HG02623 (cell line): Measurements from ENCODE around the gene SLC7A8.
"Not testable (repeated sequence)": the region's sequence is repeated elsewhere in the genome, so short reads cannot be mapped to it uniquely, and the experiment has no call there.

Experiments
- ATAC-seq: cut with Tn5 transposase; IDR thresholded peaks from one replicate; pipeline ENCODE4 v1.9.1; 2021; ENCODE audit warnings: moderate library complexity; ENCODE audit not compliant: unreplicated experiment

Gene SLC7A8

DNA sequence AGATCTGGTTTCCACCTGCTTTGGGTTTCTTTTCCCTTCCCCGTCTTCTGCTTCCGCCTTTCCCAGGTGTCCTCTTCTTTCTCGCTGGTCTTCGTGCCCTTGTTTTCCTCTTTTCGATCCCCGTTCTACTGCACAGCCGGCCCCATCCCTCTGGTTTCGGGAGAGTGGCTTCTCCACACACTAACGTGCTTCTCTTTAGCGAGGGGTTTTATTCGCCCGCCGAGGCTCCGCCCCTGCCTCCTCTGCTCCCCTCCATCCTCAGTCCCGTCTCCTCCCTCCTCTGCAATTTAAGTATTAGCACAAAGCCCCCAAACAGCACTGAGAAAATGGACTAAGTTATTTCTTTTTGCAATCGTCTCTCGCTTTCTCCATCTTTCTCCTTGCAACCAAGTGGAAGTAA is at the start of gene SLC7A8:
SLC7A8 (minus strand) TSS at position 182 of the 400 bp plus-strand sequence. CDS start 746 bp downstream, outside the sequence.
- no peak for ATAC-seq

GRCh38 chr14:23232241-23232808 is 48.9 kb upstream of the SLC7A8 start:
- not testable (repeated sequence) for ATAC-seq

DNA sequence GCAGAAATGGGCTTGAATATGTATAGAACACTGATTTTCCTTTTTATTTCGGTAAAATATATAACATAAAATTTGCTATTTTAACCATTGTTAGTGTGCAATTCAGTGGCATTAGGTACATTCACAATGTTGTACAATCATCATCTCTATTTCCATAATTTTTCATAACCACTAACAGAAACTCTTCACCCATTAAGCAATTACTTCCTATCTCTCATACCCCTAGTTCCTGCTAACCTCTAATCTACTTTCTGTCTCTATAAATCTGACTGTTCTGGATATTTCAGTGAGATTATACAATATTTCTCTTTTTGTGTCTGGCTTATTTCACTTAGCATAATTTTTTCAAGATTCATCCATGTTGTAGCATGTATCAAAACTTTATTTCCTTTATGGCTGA is 45.4 kb upstream of the SLC7A8 start:
- ATAC-seq = no peak

DNA sequence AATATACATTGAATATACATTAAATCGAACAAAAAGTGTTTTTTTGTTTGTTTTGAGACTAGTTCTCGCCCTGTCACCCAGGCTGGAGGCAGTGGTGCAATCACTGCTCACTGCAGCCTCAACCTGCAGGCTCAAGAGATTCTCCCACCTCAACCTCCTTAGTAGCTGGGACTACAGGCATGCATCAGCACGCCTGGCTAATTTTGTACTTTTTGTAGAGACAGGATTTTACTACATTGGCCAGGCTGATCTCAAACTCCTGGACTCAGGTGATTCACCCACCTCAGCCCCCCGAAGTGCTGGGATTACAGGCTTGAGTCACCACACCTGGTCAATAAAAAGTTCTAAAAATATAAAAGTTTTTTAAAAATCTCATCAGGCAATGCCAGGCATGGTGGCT is 44.1 kb upstream of the SLC7A8 start:
- ATAC-seq = no peak

GRCh38 chr14:23224958-23225357 is 41.5 kb upstream of the SLC7A8 start:
- not testable (repeated sequence) for ATAC-seq

- ATAC-seq = no peak
These were observed 35.6 kb upstream of the SLC7A8 start for GRCh38 chr14:23219075-23219474.

DNA sequence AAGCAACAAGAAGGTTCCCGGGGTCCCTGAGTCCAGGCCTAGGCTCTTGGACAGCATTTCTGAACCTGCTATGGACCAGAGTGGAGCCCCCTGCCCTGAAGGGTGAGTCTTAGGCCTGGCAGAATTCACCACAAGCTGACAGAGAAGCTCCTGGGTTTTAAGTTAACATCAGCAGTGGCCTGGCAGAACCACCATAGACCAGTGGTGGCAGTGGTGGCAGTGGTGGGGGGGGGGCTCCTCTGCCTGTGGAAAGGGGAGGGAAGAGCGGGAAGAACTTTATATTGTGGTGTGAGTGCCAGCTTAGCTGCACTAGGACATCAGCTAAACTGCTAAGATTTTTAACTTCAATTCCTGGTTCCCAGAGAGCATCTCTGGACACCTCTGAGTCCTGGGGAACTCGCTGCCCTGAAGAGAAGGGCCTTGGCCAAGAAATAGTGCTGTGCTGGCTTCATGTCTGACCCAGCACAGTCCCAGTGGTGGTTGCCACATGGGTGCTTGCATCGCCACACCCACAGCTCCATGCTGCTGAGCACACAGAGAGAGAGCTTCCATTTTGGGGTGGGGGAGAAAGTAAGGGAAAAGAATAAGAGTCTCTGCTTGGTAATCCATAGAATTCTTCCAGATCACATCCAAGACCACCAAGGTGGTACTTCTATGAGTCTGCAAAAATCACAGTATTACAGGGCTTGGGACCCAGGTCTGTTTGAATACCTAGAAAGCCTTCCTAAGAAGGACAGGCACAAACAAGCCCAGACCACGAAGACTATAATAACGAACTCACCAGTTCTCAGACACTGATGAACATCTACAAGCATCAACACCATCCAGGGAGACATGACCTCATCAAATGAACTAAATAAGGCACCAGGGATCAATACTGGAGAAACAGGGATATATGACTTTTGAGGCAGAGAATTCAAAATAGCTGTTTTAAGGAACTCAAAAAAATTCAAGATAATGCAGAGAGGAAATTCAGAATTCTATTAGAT is 33.9 kb upstream of the SLC7A8 start:
- ATAC-seq = no peak

DNA sequence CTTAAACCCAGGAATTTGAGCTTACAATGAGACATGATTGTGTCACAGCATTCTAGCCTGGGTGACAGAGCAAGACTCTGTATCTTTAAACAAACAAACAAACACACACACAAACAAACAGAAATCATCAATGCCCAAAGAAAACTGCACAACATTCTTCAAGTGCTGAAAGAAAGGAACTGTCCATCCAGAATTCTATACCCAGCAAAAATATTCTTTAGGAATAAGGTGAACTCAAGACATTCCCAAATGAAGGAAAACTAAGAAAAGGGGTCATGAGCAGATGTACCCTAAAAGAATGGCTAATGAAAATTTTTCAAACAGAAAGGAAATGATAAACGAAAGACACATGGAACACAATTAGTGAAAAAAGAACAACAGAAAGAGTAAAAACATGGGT is 32.0 kb upstream of the SLC7A8 start:
- ATAC-seq = no peak

GRCh38 chr14:23209651-23210423 is 26.4 kb upstream of the SLC7A8 start:
- no peak for ATAC-seq

DNA sequence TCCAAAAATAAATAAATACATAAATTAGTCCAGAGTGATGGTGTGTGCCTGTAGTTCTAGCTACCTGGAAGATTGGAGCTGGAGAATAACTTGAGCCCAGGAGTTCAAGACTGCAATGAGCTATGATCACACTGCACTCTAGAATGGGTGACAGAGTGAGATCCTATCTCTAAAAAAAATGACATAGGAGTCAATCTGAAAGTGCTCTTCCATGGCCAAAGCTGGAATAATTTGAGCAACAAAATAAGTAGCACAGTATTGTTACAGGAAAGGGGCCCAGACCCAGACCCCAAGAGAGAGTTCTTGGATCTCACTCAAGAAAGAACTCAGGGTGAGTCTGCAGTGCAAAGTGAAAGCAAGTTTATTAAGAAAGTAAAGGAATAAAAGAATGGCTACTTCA is 24.9 kb upstream of the SLC7A8 start:
- no peak for ATAC-seq

- no peak for ATAC-seq
These were observed 23.7 kb upstream of the SLC7A8 start for GRCh38 chr14:23207146-23207540.

GRCh38 chr14:23206422-23207145 is 23.1 kb upstream of the SLC7A8 start:
- no peak for ATAC-seq

DNA sequence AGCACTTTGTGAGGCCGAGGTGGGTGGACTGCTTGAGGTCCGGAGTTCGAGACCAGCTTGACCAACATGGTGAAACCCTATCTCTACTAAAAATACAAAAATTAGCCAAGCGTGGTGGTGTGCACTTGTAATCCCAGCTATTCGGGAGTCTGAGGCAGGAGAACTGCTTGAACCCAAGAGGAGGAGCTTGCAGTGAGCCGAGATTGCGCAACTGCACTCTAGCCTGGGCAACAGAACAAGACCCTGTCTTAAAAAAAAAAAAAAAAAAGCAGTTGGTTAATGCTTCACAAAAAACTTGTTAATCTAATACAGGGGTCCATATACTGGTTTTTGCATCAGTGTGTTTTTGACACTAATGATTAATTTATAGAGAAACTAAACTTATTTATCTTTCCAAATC is 18.5 kb upstream of the SLC7A8 start:
- ATAC-seq = no peak

GRCh38 chr14:23199141-23199540 is 15.7 kb upstream of the SLC7A8 start:
- ATAC-seq = not testable (repeated sequence)

DNA sequence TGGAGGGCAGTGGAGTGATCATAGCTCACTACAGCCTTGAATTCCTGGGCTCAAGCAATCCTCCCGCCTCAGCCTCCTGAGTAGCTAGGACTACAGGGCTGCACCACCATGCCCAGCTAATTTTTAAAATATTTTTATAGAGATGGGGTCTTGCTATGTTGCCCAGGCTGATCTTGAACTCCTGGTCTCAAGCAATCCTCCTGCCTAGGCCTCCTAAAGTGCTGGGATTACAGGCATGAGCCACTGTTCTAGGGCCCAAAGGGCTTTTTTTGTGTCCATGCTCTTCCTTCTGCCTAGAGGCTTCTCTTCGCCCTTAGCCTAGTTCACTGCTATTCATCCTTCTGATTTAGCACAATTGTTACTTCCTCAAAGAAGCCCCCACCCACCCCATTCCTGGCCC is 13.0 kb upstream of the SLC7A8 start:
- not testable (repeated sequence) for ATAC-seq

GRCh38 chr14:23195552-23196101 is 12.2 kb upstream of the SLC7A8 start:
- ATAC-seq = no peak

DNA sequence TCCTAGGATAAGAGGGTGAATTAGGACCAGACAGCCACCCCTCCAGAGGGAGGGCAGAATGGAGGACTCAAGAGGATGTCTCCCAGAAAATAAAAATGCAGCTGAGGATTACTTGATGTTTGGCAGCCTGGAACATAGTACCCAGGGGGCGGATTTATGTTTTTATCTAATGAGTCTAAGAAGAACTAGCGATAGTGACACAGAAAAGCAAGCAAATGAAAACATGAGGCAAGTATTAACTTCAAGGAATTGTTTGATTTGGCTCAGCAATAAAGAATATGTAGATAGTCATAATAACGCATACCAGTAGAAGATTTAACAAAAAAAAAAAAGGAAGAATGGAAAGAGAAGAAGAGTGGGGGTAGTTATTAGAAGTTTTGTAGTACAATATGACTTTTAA is 10.0 kb upstream of the SLC7A8 start:
- no peak for ATAC-seq

- ATAC-seq = no peak
These were observed 4.5 kb upstream of the SLC7A8 start for GRCh38 chr14:23187925-23188324.

DNA sequence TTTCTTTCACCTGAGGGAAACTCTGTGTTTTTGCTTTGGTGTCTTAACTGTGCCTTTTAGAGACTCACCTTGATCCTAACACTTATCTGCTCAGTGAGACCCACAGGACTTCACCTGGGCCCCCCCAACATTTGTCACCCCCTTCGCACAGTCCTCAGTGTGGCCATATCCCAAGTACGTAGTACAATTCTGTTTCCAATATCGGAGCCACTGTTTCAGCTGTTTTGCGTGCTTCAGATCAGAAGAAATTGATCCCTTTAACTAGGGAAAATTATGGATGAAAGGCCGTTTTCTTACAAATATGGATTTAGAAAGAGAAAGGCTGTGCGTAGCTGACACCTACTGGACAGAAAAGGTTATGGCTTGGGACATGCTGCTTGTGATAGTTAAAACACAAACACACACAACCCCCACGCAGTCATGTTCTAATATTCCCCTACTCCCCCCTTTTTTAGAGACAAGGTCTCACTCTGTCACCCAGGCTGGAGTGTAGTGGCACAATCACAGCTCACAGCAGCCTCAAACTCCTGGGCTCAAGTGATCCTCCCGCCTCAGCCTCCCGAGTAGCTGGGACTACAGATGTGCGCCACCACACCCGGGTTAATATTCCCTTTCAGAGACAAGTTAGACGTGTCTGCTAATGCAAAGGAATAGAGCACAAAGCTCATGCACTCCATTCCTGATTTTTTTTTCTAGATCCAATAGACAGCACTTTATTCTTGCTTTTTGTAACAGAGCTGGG is 3.6 kb upstream of the SLC7A8 start:
- ATAC-seq = no peak

DNA sequence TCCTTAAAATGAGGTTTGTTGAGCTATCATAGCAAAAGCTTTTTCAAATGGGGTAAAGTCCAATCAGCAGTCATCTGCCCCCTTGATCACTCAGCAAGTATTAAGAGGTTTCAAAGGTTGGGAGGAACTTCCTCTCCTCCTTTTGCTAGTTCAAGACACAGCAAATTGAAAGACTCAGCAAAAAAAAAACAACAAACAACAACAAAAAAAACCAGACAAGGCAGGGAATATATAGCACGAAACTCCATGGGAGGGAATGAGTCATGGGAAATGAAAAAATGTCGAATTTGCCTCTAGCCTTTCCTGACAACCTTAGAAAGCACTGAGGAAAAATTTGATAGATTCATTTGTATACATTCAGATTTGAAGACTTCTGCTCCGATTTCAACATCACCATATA is 1.6 kb upstream of the SLC7A8 start:
- no peak for ATAC-seq
